Breast epithelium (tissue), 4 donors: ENCODE data around the gene NLRP11. TPM values are rescaled to one million over a fixed set of nuclear protein-coding genes. Genes with fewer than 3 reads are reported as not detected.
"Not testable (repeated sequence)": the region's sequence is repeated elsewhere in the genome, so short reads cannot be mapped to it uniquely, and the experiment has no call there.

Source experiments
- DNase-seq, 2 donors: peaks; one replicate each; pipeline ENCODE4 v3.0.0-alpha.2; 2019; ENCODE audit warnings: low spot score in 2 of 2
- H3K27ac ChIP-seq, 2 donors: fragments of 200-600 bp; sonication (generic) in 1 of 2; one replicate each; pipeline ENCODE4 v1.5.1; 2016 to 2019; ENCODE audit warnings: mild to moderate bottlenecking in 1 of 2
- H3K27me3 ChIP-seq, 2 donors: fragments of 200-600 bp; sonication (generic) in 1 of 2; one replicate each; pipeline versions ENCODE4 v1.5.1 to v1.6.0; 2017 to 2019; ENCODE audit warnings: control low read depth in 1 of 2, mild to moderate bottlenecking in 1 of 2
- H3K36me3 ChIP-seq: fragments of 200-600 bp; one replicate; pipeline ENCODE4 v1.5.1; 2019
- H3K4me1 ChIP-seq, 2 donors: fragments of 200-600 bp; sonication (generic); one replicate each; pipeline ENCODE4 v1.5.1; 2016 to 2019; ENCODE audit warnings: control low read depth in 1 of 2
- H3K4me3 ChIP-seq, 3 donors: fragments of 200-600 bp; sonication (generic); 1 replicate in 2 of 3; 2 replicates in 1 of 3; pipeline ENCODE4 v1.5.1; 2016 to 2019; ENCODE audit warnings: mild to moderate bottlenecking in 3 of 3, moderate library complexity in 2 of 3
- H3K9me3 ChIP-seq, 2 donors: fragments of 200-600 bp; sonication (generic) in 1 of 2; one replicate each; pipeline ENCODE4 v1.5.1; 2016 to 2019; ENCODE audit warnings: control low read depth in 1 of 2
- POLR2A ChIP-seq: fragments of 450-650 bp; IDR thresholded peaks from one replicate; pipeline ENCODE4 v1.6.1; 2016; ENCODE audit warnings: antibody characterized with exemption, mild to moderate bottlenecking, moderate library complexity
- POLR2AphosphoS5 ChIP-seq, 3 donors: sonication (generic); formaldehyde crosslinking; IDR thresholded peaks; one replicate each; pipeline ENCODE4 v1.6.1; 2017; ENCODE audit warnings: antibody characterized with exemption in 3 of 3
- intact Hi-C: fragments of 100-400 bp; cut with DNase I; formaldehyde crosslinking; loops from one replicate; pipeline ENCODE4 v1.15.1; 2023; ENCODE audit warnings: low total_unique reads
- total RNA-seq, 3 donors: library from RNA; depleted of rRNA; stranded (reverse); fragments of >200 nt; gene quantifications; one replicate each; pipeline ENCODE4 v1.1.0, GENCODE V29; 2016
- TF ChIP-seq, protein P1 (sequence below), 3 donors: fragments of 450-650 bp; IDR thresholded peaks; one replicate each; pipeline ENCODE4 v1.5.1; 2016 to 2017; ENCODE audit warnings: antibody characterized with exemption in 3 of 3, mild to moderate bottlenecking in 3 of 3, moderate library complexity in 3 of 3

NLRP11 gene
- total RNA-seq, 3 donors from 2014 or later = 0.33 TPM; not detected in 2

DNA sequence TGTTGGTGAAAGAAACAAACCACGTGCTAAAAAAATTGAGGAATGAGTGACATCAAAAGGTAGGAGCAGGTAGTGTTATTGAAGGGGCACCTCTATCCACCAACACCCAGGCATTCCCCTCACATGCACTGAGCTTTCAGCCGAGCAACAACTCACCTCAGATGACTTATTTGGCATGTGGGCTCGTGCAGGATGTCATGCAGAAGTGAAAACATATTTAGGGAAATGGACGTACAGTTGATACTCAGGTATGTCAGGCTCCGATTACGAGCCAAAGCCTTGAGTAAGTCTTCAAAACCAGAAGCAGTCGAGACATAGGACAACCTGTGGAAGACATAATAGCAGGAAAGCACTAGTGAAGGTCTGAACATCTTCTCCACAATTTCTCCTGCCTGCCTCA lies 30.4 kb downstream of the NLRP11 start:
- no peak for DNase-seq
- TF ChIP-seq, protein P1, sequence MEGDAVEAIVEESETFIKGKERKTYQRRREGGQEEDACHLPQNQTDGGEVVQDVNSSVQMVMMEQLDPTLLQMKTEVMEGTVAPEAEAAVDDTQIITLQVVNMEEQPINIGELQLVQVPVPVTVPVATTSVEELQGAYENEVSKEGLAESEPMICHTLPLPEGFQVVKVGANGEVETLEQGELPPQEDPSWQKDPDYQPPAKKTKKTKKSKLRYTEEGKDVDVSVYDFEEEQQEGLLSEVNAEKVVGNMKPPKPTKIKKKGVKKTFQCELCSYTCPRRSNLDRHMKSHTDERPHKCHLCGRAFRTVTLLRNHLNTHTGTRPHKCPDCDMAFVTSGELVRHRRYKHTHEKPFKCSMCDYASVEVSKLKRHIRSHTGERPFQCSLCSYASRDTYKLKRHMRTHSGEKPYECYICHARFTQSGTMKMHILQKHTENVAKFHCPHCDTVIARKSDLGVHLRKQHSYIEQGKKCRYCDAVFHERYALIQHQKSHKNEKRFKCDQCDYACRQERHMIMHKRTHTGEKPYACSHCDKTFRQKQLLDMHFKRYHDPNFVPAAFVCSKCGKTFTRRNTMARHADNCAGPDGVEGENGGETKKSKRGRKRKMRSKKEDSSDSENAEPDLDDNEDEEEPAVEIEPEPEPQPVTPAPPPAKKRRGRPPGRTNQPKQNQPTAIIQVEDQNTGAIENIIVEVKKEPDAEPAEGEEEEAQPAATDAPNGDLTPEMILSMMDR (IDR thresholded peaks at IDR 0.05) = no peak
- TF ChIP-seq POLR2A = no peak
- TF ChIP-seq POLR2AphosphoS5 (IDR thresholded peaks at IDR 0.05) = no peak
- Histone ChIP-seq H3K9me3 (peaks cover 3 to 14% of the 10 kb centered on the region in 2 donors), H3K4me1 (no peaks in the 10 kb centered on the region), H3K27me3 (no peaks in the 10 kb centered on the region), H3K27ac (no peak overlapping the region), H3K36me3 (no peaks in the 10 kb centered on the region), H3K4me3 (no peak overlapping the region)
- intact Hi-C loops = no loop called here

DNA sequence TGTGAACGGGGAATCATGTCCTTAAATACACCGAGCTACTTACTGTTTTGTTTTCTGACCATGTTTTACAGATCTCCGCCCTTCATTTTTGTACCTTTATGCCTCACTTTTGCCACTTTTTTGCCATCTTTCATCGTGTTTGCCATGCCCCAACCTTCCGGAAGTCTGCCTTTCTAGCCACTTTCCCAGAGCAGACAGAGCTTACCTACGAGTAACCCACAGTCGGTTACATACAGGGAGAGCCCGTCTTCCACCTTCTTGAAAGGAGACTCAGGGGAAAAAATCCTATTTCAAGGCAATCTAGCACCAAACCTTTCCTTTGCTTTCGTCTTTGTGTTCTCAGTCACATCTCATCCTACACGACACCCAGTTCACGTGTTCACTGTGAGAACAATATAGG lies 36.8 kb downstream of the NLRP11 start:
- intact Hi-C loops = no loop called here
- TF ChIP-seq POLR2A (no peak), POLR2AphosphoS5 (IDR thresholded peaks at IDR 0.05) (no peak)
- TF ChIP-seq, protein P1 (IDR thresholded peaks at IDR 0.05) = no peak
- no peak for DNase-seq

DNA sequence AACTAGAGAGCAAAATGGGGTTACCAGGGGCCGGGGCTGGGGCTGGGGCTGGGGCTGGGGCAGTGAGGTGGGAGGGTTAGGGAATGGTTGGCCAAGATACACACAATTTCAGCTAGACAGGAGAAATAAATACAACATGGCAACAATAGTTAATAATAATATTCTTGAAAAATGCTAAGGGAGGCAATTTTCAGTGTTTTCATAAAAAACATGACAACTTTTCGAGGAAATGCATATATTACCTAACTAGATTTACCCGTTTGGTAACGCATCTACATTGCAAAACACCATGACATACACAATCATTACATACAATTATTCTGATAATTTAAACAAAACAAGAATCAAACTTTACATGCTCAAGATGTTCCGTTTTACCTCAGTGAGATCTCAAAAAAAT lies 50.7 kb downstream of the NLRP11 start:
- intact Hi-C loops = no loop called here
- TF ChIP-seq POLR2AphosphoS5 (IDR thresholded peaks at IDR 0.05) = no peak
- TF ChIP-seq POLR2A = no peak
- H3K4me3 ChIP-seq = no peak overlapping the region

More for the DNA sequence above, 36.8 kb downstream of the NLRP11 start:
- Histone ChIP-seq H3K4me1 (no peaks in the 10 kb centered on the region), H3K9me3 (no peaks in the 10 kb centered on the region), H3K4me3 (no peak overlapping the region), H3K27ac (no peak overlapping the region), H3K36me3 (no peaks in the 10 kb centered on the region), H3K27me3 (no peaks in the 10 kb centered on the region)

GRCh38 chr19:55778331-55778730 lies 53.5 kb downstream of the NLRP11 start:
- no peak overlapping the region for H3K4me3 ChIP-seq
- no peaks in the 10 kb centered on the region for H3K9me3 ChIP-seq
- no peaks in the 10 kb centered on the region for H3K27me3 ChIP-seq
- H3K4me1 ChIP-seq = no peaks in the 10 kb centered on the region
- no peak for TF ChIP-seq POLR2A
- TF ChIP-seq, protein P1 (IDR thresholded peaks at IDR 0.05) = no peak
- no peak for TF ChIP-seq POLR2AphosphoS5 (IDR thresholded peaks at IDR 0.05)
- no peaks in the 10 kb centered on the region for H3K36me3 ChIP-seq
- H3K27ac ChIP-seq = no peak overlapping the region
- no peak for DNase-seq
- intact Hi-C loops = no loop called here

More for the DNA sequence above, 50.7 kb downstream of the NLRP11 start:
- Histone ChIP-seq H3K27me3 (no peaks in the 10 kb centered on the region), H3K9me3 (no peaks in the 10 kb centered on the region), H3K36me3 (no peaks in the 10 kb centered on the region), H3K4me1 (no peaks in the 10 kb centered on the region), H3K27ac (no peak overlapping the region)
- DNase-seq = no peak

- H3K36me3 ChIP-seq = no peaks in the 10 kb centered on the region
- H3K4me3 ChIP-seq = no peak overlapping the region
- no peaks in the 10 kb centered on the region for H3K4me1 ChIP-seq
- H3K27ac ChIP-seq = no peak overlapping the region
- TF ChIP-seq, protein P1 (IDR thresholded peaks at IDR 0.05) = no peak
- no peak for TF ChIP-seq POLR2AphosphoS5 (IDR thresholded peaks at IDR 0.05)
- no peak for TF ChIP-seq POLR2A
- H3K9me3 ChIP-seq = no peaks in the 10 kb centered on the region
- no peaks in the 10 kb centered on the region for H3K27me3 ChIP-seq
- intact Hi-C loops = no loop called here
- DNase-seq = no peak
Measured at GRCh38 chr19:55777528-55777927, 54.3 kb downstream of the NLRP11 start.

- H3K9me3 ChIP-seq, H3K27me3 ChIP-seq, DNase-seq, H3K4me3 ChIP-seq, intact Hi-C loops, H3K27ac ChIP-seq, H3K4me1 ChIP-seq, H3K36me3 ChIP-seq: not testable (repeated sequence)
Measured at GRCh38 chr19:55769632-55770031, 62.2 kb downstream of the NLRP11 start.

DNA sequence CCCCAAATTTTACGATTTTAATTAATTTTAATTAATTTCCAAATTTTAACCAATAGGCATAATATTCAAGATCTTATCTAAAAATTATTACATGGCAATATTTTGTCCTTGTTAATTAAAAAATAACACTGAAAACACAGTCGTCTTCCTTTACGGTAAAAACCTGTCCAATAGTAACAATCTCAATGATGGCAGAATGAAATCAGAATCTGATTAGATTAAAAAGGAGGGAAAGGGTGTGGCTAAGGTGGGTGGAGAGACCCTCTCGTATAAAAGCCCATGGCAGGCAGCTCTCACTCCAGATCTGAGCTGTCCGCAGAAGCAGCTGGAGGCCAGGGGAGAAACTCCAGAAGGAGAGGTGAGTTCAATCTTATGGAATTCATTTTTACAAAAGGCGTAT lies 63.0 kb downstream of the NLRP11 start, which contains the start of gene RFPL4AL1:
Gene RFPL4AL1, plus strand, starts transcription at position 301 of the 400 bp plus-strand sequence. CDS start 2,687 bp downstream, outside the sequence.
- H3K4me1 ChIP-seq, H3K27me3 ChIP-seq, H3K36me3 ChIP-seq, H3K27ac ChIP-seq, H3K9me3 ChIP-seq, intact Hi-C loops, DNase-seq, H3K4me3 ChIP-seq: not testable (repeated sequence)
